Osteoblast (primary cell): ENCODE data around the gene UCP2. TPM values are rescaled to one million over a fixed set of nuclear protein-coding genes. Genes with fewer than 3 reads are reported as not detected.

Experiments used
- DNase-seq: peaks from one replicate; pipeline ENCODE4 v3.0.0; 2011; ENCODE audit warnings: low spot score, mixed read lengths; ENCODE audit not compliant: insufficient read length; ENCODE audit errors: missing footprints
- H2AFZ ChIP-seq: 2 replicates; pipeline ENCODE4 v1.6.0; 2011; ENCODE audit warnings: mild to moderate bottlenecking, low read length
- H3K27ac ChIP-seq: 2 replicates; pipeline ENCODE4 v1.5.1; 2011; ENCODE audit warnings: mild to moderate bottlenecking, low read depth, low read length, moderate library complexity
- H3K27me3 ChIP-seq: 2 replicates; pipeline ENCODE4 v1.6.0; 2012; ENCODE audit warnings: mild to moderate bottlenecking, control low read depth, inconsistent platforms, low read length, moderate library complexity; ENCODE audit not compliant: insufficient read depth
- H3K36me3 ChIP-seq: 2 replicates; pipeline ENCODE4 v1.5.1; 2011; ENCODE audit warnings: mild to moderate bottlenecking, low read length, control low read depth, moderate library complexity; ENCODE audit not compliant: insufficient read depth
- H3K4me1 ChIP-seq: 2 replicates; pipeline ENCODE4 v1.5.1; 2011; ENCODE audit warnings: mild to moderate bottlenecking, low read length, control low read depth, moderate library complexity; ENCODE audit not compliant: insufficient read depth
- H3K4me2 ChIP-seq: 2 replicates; pipeline ENCODE4 v1.6.0; 2011; ENCODE audit warnings: mild to moderate bottlenecking, low read length; ENCODE audit not compliant: insufficient read depth
- H3K4me3 ChIP-seq: fragments of 200-600 bp; sonication (generic); 3 replicates; pipeline ENCODE4 v1.5.1; 2012; ENCODE audit warnings: mild to moderate bottlenecking, low read length, inconsistent platforms; ENCODE audit not compliant: insufficient read depth
- H3K79me2 ChIP-seq: 2 replicates; pipeline ENCODE4 v1.6.0; 2012; ENCODE audit warnings: mild to moderate bottlenecking, low read length, control low read depth, inconsistent platforms; ENCODE audit not compliant: insufficient read depth
- H3K9me3 ChIP-seq: 2 replicates; pipeline ENCODE4 v1.5.1; 2011; ENCODE audit warnings: low read depth, low read length, control low read depth
- H4K20me1 ChIP-seq: 2 replicates; pipeline ENCODE4 v1.6.0; 2012; ENCODE audit warnings: mild to moderate bottlenecking, low read length, control low read depth; ENCODE audit not compliant: insufficient read depth
- CTCF ChIP-seq: IDR thresholded peaks from 2 replicates; pipeline ENCODE4 v1.5.1; 2011; ENCODE audit warnings: mild to moderate bottlenecking, low read depth, low read length, moderate library complexity; ENCODE audit errors: extremely low read depth
- total RNA-seq: library from RNA; depleted of rRNA; stranded (reverse); fragments of >200 nt; gene quantifications from 2 replicates; pipeline ENCODE4 v1.2.3, GENCODE V29; 2012

Gene UCP2
- total RNA-seq, 1 donor, result under 0.01 TPM

DNA sequence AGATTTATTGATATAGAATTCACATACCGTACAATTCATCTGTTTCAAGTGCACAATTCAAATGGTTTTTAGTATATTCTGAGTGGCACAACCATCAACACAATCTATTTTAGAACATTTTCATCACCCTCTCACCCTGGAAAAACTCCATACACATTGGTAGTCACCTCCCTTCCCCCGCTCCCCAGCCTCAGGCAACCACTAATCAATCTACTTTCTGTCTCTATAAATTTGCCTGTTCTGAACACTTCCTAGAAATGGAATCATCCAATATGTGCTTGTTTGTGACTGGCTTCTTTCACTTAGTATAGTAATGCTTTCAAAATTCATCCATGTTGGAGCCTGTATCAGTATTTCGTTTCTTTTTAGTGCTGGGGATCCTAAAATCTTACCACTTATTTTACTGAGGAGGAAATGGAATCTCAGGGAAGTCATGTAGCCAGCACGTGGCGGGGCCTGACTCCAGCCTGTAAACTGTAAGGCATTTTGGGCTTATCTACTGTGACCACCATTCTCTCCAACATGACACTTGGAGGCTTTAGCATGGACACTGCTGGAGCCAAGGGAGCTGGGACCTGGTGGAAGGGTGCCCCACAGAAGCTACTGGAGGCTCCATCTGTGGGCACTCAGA is 27.1 kb upstream of the UCP2 start:
- Histone ChIP-seq H3K27me3 (no peaks in the 10 kb centered on the region), H3K4me3 (no peak overlapping the region), H3K4me1 (peaks cover 6% of the 10 kb centered on the region), H2AFZ (no peak overlapping the region), H3K36me3 (peaks cover 5% of the 10 kb centered on the region), H3K9me3 (no peaks in the 10 kb centered on the region), H3K4me2 (no peak overlapping the region), H3K27ac (no peak overlapping the region), H4K20me1 (no peaks in the 10 kb centered on the region), H3K79me2 (no peaks in the 10 kb centered on the region)
- DNase-seq, result no peak
- no peak for TF ChIP-seq CTCF

DNA sequence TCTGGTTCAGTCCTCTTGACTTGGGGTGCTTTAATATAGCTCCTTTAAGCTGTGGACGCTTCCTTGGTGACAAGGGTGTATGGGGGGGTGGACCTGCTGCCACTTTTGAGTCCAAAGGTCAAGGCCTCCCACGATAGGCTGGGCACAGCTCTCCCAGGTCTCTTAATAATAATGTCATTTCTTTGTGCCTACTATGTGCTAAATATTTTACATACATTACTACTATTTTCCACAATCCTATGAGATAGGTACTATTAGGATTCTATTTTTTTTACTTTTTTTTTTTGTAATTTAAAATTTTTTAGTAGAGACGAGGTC is 26.5 kb upstream of the UCP2 start:
- H3K9me3 ChIP-seq, result no peaks in the 10 kb centered on the region
- no peak for TF ChIP-seq CTCF
- peaks cover 5% of the 10 kb centered on the region for H3K36me3 ChIP-seq
- no peak overlapping the region for H3K4me2 ChIP-seq
- no peaks in the 10 kb centered on the region for H4K20me1 ChIP-seq
- H3K27ac ChIP-seq, result no peak overlapping the region
- no peak for DNase-seq
- H3K79me2 ChIP-seq, result no peaks in the 10 kb centered on the region
- no peaks in the 10 kb centered on the region for H3K27me3 ChIP-seq
- peaks cover 6% of the 10 kb centered on the region for H3K4me1 ChIP-seq
- no peak overlapping the region for H3K4me3 ChIP-seq
- no peak overlapping the region for H2AFZ ChIP-seq

DNA sequence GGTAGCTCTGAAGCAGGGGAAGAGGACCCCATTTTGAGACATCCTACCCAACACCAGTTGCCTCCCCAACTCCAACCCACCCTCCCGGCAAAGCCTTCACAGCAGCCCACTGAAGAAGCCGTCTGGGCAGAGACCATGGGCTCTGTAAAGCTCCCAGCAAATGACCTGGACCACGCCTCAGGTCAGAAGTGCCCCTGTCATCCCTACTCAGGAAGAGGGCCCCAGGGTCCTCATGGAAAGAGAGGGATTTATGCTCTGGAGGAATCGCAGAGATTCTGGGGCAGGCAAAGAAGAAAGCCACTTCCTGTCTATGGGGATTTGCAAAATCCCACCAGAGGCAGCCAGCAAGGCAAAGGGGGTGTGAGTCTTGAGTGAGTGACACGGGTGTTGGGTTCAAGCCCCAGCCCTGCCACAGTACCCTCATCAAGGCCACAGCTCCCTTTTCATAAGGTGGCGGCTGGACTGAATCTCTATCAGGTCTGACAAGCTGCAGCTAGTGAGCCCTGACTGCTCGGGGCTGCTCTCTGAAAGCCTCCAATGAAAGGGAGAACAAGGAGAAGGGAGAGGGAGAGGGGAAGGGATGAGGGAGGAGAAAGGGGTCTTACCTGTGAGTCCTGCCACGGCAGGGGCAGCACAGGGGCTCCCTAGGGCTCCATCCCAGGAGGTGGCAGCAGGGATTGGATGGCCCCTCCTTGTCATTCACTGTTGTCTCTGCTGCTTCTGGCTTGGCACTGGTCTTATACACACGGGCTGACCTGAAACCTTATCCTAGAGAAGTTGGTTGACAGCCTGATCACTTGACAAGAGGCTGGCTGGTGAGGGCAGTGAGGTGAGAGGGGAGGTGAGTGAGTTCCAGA is 26.0 kb upstream of the UCP2 start, which contains the start of gene UCP3:
Gene UCP3 (minus strand): TSS at position 713 of the 857 bp plus-strand sequence. CDS start 2,043 bp downstream, outside the sequence.
- H3K27ac ChIP-seq, result no peak within 1 kb of the TSS
- no peak for TF ChIP-seq CTCF
- H4K20me1 ChIP-seq, result no peaks in the 10 kb centered on the region

DNA sequence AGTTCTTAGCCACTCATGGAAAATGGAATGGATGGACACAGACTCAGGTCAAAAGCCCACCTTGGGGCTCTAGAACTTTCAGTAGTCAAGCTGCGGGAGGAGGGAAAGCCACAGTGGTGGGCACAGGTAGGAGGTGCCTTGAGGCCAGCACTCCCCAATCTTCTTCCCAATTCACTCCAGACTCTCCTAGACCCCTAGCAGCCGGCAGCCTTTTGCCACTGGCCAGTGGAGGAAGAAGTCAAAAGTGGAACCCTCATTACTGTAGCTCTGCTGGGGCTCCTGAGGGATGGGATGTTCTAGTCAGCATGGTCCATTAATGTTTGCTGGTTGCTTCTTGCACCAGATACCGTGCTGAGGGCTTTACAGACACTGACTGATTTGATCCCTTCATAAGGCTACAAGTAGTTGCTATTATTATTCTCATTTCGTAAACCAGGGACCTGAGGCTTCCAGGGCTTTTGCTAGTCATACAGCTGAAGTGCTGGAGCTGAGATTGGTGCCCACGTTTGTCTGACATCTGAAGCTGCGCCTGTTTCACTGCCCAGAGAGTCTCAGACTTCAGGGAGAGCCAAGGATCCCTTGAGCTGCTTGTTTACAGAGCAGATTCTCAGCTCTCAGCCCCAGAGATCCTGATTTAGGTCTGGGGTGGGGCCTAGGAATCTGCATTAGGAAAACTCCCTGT is 25.2 kb upstream of the UCP2 start:
- TF ChIP-seq CTCF, result no peak
- no peak overlapping the region for H2AFZ ChIP-seq
- no peak overlapping the region for H3K4me2 ChIP-seq
- no peak overlapping the region for H3K4me3 ChIP-seq
- H3K27ac ChIP-seq, result no peak overlapping the region
- no peaks in the 10 kb centered on the region for H3K79me2 ChIP-seq
- no peaks in the 10 kb centered on the region for H3K9me3 ChIP-seq
- no peak for DNase-seq
- no peaks in the 10 kb centered on the region for H4K20me1 ChIP-seq
- peaks cover 6% of the 10 kb centered on the region for H3K4me1 ChIP-seq
- no peaks in the 10 kb centered on the region for H3K27me3 ChIP-seq
- H3K36me3 ChIP-seq, result peaks cover 5% of the 10 kb centered on the region

More for the DNA sequence above, 26.0 kb upstream of the UCP2 start, which contains the start of gene UCP3:
- Histone ChIP-seq H3K79me2 (no peaks in the 10 kb centered on the region), H2AFZ (no peak within 1 kb of the TSS), H3K9me3 (no peaks in the 10 kb centered on the region), H3K4me2 (no peak within 1 kb of the TSS), H3K4me1 (peaks cover 6% of the 10 kb centered on the region), H3K27me3 (no peaks in the 10 kb centered on the region), H3K4me3 (no peak within 1 kb of the TSS), H3K36me3 (peaks cover 5% of the 10 kb centered on the region)
- no peak for DNase-seq
